ENCODE data around the gene PGRMC2.

Gene PGRMC2

DNA sequence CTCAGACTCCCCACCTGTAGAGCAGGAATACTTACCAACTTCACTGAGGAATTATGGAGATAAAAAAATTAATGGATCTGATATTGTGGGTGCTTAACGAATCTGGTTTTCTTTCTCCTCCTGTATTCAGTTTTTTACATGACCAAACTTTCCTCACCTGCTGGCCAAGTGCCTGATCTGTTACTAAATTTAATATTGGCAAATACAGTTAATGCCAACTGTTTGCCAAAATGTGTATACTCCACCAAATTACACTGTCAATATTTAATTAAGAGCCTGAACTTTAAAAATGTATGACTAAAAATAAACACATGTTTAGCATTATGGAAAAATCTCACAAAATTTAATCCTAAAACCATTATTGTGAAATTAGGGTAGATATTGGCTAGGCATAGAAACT, 3.3 kb downstream of the PGRMC2 start:
- DNase-seq (ENCODE audit: low spot score) = no peak
- TF ChIP-seq, protein P1, sequence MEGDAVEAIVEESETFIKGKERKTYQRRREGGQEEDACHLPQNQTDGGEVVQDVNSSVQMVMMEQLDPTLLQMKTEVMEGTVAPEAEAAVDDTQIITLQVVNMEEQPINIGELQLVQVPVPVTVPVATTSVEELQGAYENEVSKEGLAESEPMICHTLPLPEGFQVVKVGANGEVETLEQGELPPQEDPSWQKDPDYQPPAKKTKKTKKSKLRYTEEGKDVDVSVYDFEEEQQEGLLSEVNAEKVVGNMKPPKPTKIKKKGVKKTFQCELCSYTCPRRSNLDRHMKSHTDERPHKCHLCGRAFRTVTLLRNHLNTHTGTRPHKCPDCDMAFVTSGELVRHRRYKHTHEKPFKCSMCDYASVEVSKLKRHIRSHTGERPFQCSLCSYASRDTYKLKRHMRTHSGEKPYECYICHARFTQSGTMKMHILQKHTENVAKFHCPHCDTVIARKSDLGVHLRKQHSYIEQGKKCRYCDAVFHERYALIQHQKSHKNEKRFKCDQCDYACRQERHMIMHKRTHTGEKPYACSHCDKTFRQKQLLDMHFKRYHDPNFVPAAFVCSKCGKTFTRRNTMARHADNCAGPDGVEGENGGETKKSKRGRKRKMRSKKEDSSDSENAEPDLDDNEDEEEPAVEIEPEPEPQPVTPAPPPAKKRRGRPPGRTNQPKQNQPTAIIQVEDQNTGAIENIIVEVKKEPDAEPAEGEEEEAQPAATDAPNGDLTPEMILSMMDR (IDR thresholded peaks at IDR 0.05; ENCODE audit: extremely low read depth, missing control alignments) = no peak

- DNase-seq (ENCODE audit: low spot score) = no peak
- TF ChIP-seq, protein P1 (IDR thresholded peaks at IDR 0.05; ENCODE audit: extremely low read depth, missing control alignments) = no peak
Observed at GRCh38 chr4:128283071-128283470, 4.5 kb downstream of the PGRMC2 start.

DNA sequence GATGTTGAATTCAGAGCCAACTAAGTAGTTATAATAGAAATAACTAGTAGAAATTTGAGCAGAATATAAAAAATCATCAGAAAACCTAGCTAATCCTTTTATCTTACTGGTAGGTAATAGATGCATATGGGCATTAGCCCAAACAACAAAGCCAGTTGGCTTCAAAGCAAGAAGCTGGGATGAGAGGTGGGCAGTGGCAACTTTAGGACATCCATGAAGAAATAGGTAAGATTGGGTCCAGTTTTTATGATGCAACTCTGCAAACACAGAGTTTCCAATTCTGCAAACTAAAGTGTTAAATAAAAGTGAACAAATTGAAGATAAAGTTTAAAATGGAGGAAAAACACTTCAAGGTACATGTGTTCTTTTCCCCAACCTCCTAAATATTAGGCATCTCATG, 5.1 kb downstream of the PGRMC2 start:
- no peak for DNase-seq (ENCODE audit: low spot score)
- TF ChIP-seq, protein P1 (IDR thresholded peaks at IDR 0.05; ENCODE audit: extremely low read depth, missing control alignments) = no peak

DNA sequence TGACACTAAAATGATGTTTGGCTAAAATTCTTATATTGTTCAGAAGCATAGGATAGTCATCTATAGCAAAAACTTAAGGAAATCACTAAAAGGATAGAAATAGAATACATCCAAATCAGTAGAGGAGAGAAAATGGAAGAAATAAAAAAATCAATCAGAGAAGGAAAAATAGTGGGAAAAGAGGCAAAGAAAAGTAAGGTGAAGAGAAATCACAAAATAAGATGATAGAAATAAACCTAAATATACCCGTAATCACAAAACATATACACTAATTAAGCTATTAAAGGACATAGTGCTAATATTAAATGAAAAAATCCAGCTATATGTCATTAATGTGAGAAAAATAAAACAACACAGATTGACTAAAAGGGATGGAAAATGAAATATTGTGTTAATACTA, 6.3 kb downstream of the PGRMC2 start:
- DNase-seq (ENCODE audit: low spot score) = no peak
- TF ChIP-seq, protein P1 (IDR thresholded peaks at IDR 0.05; ENCODE audit: extremely low read depth, missing control alignments) = no peak

GRCh38 chr4:128279624-128280225, 7.9 kb downstream of the PGRMC2 start:
- TF ChIP-seq, protein P1 (IDR thresholded peaks at IDR 0.05; ENCODE audit: extremely low read depth, missing control alignments) = no peak
- DNase-seq (ENCODE audit: low spot score) = no peak

DNA sequence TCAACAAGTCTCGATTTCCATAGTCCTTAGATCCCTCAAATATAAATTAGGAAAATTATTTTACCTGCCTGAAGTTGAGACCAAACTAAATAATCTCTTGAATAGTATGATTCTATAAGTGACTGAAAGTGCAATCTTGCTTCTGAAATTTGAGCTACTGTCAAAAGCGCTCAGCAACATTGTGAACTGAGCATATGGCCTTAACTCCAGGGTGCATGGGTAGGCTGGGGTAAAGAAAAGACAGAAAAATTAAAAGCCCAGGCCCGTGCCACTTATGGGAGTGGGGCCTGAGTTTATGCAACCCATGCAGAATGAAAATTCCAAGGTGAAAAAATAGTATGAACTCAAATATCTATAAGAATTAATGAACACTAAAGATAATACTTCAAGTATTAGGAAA, 9.8 kb downstream of the PGRMC2 start:
- TF ChIP-seq, protein P1 (IDR thresholded peaks at IDR 0.05; ENCODE audit: extremely low read depth, missing control alignments) = no peak
- DNase-seq (ENCODE audit: low spot score) = no peak

DNA sequence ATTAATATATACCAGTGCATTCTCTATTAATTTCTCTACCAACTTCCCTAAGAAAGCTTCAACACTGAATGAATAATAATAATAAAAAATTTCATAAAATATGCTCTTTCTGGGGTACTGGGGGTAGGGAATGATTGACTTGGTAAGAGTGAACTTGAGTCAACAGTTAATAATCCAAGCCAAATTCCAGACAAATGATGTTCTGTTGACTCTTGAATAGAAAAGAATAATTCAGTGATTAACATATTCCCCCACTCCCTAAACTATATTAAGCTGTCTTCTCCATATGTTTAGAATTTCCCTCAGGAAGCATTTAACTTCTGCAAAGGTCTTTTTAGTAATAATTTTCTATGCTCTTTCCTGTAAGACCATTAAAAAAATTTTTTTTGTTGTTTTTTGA, 12.3 kb downstream of the PGRMC2 start:
- DNase-seq (ENCODE audit: low spot score) = no peak
- TF ChIP-seq, protein P1 (IDR thresholded peaks at IDR 0.05; ENCODE audit: extremely low read depth, missing control alignments) = no peak

Data from GM20000 (cell line).